ENCODE data around the gene HHIPL2.

- no peak for TF ChIP-seq ZFP3 (CRISPR knock-in tag; IDR thresholded peaks at IDR 0.05)
- TF ChIP-seq CSDC2 (CRISPR knock-in tag; IDR thresholded peaks at IDR 0.05), result no peak
- no peak for TF ChIP-seq PATZ1 (CRISPR knock-in tag; IDR thresholded peaks at IDR 0.05; ENCODE audit: borderline replicate concordance)
- TF ChIP-seq CREB5 (CRISPR knock-in tag; IDR thresholded peaks at IDR 0.05; ENCODE audit: low read depth), result no peak
- TF ChIP-seq ARNTL (CRISPR knock-in tag; IDR thresholded peaks at IDR 0.05; ENCODE audit: borderline replicate concordance, low read depth), result no peak
- no peak for TF ChIP-seq ZFP30 (CRISPR knock-in tag; IDR thresholded peaks at IDR 0.05)
- TF ChIP-seq RARB (CRISPR knock-in tag; IDR thresholded peaks at IDR 0.05), result no peak
- TF ChIP-seq BACH2 (CRISPR knock-in tag; IDR thresholded peaks at IDR 0.05; ENCODE audit: borderline replicate concordance), result no peak
- TF ChIP-seq TOX (CRISPR knock-in tag; IDR thresholded peaks at IDR 0.05; ENCODE audit: borderline replicate concordance), result no peak
- TF ChIP-seq ZNF565 (CRISPR knock-in tag; conservative IDR thresholded peaks at IDR 0.05; ENCODE audit: low read depth), result no peak
- TF ChIP-seq ISL1 (CRISPR knock-in tag; IDR thresholded peaks at IDR 0.05), result no peak
Observed at GRCh38 chr1:222529181-222529580, 18.7 kb downstream of the HHIPL2 start.

All from SK-N-SH treated with all-trans-retinoic acid at 6 μM for 48 hours (cell line).